GM23338 (cell line): Measurements from ENCODE around the gene PPP6R3. TPM values are rescaled to one million over a fixed set of nuclear protein-coding genes. Genes with fewer than 3 reads are reported as not detected.
"Not testable (repeated sequence)": the region's sequence is repeated elsewhere in the genome, so short reads cannot be mapped to it uniquely, and the experiment has no call there.

Source experiments
- ATAC-seq: fragments of 200-7000 bp; cut with Tn5 transposase; 3 replicates; pipeline ENCODE4 v1.9.1; 2020
- DNase-seq: peaks from one replicate; pipeline ENCODE4 v3.0.0-alpha.2; 2015; ENCODE audit warnings: low spot score
- H2AFZ ChIP-seq: fragments of 200-600 bp; sonication (generic); 2 replicates; pipeline ENCODE4 v1.8.0; 2016; ENCODE audit warnings: antibody characterized with exemption, mild to moderate bottlenecking, moderate library complexity
- H3F3A ChIP-seq: fragments of 200-600 bp; sonication (generic); replicated peaks from 2 replicates; pipeline ENCODE4 v1.8.0; 2017; ENCODE audit warnings: antibody characterized with exemption, mixed run types, low read depth
- H3K27ac ChIP-seq: fragments of 200-600 bp; sonication (generic); 2 replicates; pipeline ENCODE4 v1.6.1; 2016; ENCODE audit warnings: low read depth
- H3K27me3 ChIP-seq: fragments of 200-600 bp; sonication (generic); 2 replicates; pipeline ENCODE4 v1.8.0; 2016; ENCODE audit warnings: mild to moderate bottlenecking, mixed run types, moderate library complexity; ENCODE audit not compliant: insufficient read depth
- H3K36me3 ChIP-seq: fragments of 200-600 bp; sonication (generic); 2 replicates; pipeline ENCODE4 v1.8.0; 2016; ENCODE audit warnings: mild to moderate bottlenecking; ENCODE audit not compliant: insufficient read depth
- H3K4me1 ChIP-seq: fragments of 200-600 bp; sonication (generic); 2 replicates; pipeline ENCODE4 v1.8.0; 2016; ENCODE audit warnings: mild to moderate bottlenecking, moderate library complexity; ENCODE audit not compliant: insufficient read depth
- H3K4me2 ChIP-seq: fragments of 200-600 bp; sonication (generic); 2 replicates; pipeline ENCODE4 v1.7.1; 2017; ENCODE audit warnings: mixed run types
- H3K4me3 ChIP-seq: fragments of 200-600 bp; sonication (generic); 2 replicates; pipeline ENCODE4 v1.6.1; 2016; ENCODE audit warnings: mixed run types
- H3K79me2 ChIP-seq: fragments of 200-600 bp; sonication (generic); replicated peaks from 2 replicates; pipeline ENCODE4 v1.8.0; 2017; ENCODE audit warnings: mild to moderate bottlenecking; ENCODE audit not compliant: insufficient read depth
- H3K9me2 ChIP-seq: fragments of 200-600 bp; sonication (generic); 2 replicates; pipeline ENCODE4 v1.8.0; 2017; ENCODE audit not compliant: insufficient read depth
- H4K20me1 ChIP-seq: fragments of 200-600 bp; sonication (generic); replicated peaks from 2 replicates; pipeline ENCODE4 v1.8.0; 2017; ENCODE audit warnings: mild to moderate bottlenecking; ENCODE audit not compliant: insufficient read depth
- H3K27ac Mint-ChIP-seq: 2 replicates; pipeline ENCODE4 v1.8.0; 2020; ENCODE audit warnings: inconsistent platforms, mild to moderate bottlenecking, moderate library complexity, mixed read lengths
- H3K27me3 Mint-ChIP-seq: 3 replicates; pipeline ENCODE4 v1.8.0; 2022; ENCODE audit warnings: low read depth, mild to moderate bottlenecking, moderate library complexity, mixed read lengths, inconsistent platforms; ENCODE audit not compliant: insufficient read depth, poor library complexity
- H3K36me3 Mint-ChIP-seq: 3 replicates; pipeline ENCODE4 v1.8.0; 2021; ENCODE audit warnings: low read depth, mild to moderate bottlenecking, inconsistent platforms, moderate library complexity, mixed read lengths
- H3K4me1 Mint-ChIP-seq: 3 replicates; pipeline ENCODE4 v1.8.0; 2020; ENCODE audit warnings: mild to moderate bottlenecking, inconsistent platforms, mixed read lengths
- H3K4me3 Mint-ChIP-seq: 3 replicates; pipeline ENCODE4 v1.8.0; 2021; ENCODE audit warnings: moderate library complexity, mild to moderate bottlenecking, inconsistent platforms, mixed read lengths
- H3K9me3 Mint-ChIP-seq: 3 replicates; pipeline ENCODE4 v1.8.0; 2020; ENCODE audit warnings: moderate library complexity, mild to moderate bottlenecking, inconsistent platforms, mixed read lengths
- CTCF ChIP-seq, 2 experiments: fragments of 200-600 bp in 1 of 2; sonication (generic) in 1 of 2; conservative IDR thresholded peaks; 2 replicates each; pipeline versions ENCODE4 v1.5.1 to v1.6.1; 2016 to 2017; ENCODE audit warnings: antibody characterized with exemption in 2 of 2, low read depth in 2 of 2, mild to moderate bottlenecking in 2 of 2, moderate library complexity in 1 of 2
- ZNF114 ChIP-seq: fragments of 250-450 bp; sonication (Bioruptor Pico); IDR thresholded peaks from 2 replicates; pipeline ENCODE4 v1.5.0; 2020; ENCODE audit warnings: mild to moderate bottlenecking, moderate library complexity
- ZNF462 ChIP-seq: fragments of 250-450 bp; sonication (Bioruptor Pico); IDR thresholded peaks from 2 replicates; pipeline ENCODE4 v1.5.0; 2020; ENCODE audit warnings: mild to moderate bottlenecking, moderate library complexity
- polyA plus RNA-seq: library from polyadenylated mRNA; unstranded; fragments of >200 nt; fragmentation: Nextera tagmentation; extraction: Ambion mirVana; gene quantifications from 2 replicates; pipeline ENCODE4 v1.2.1, GENCODE V29; 2016
- total RNA-seq: library from RNA; depleted of rRNA; stranded (reverse); fragments of >200 nt; shearing (Covaris generic); gene quantifications from 2 replicates; pipeline ENCODE4 v1.2.3, GENCODE V29; 2014

Gene PPP6R3
- total and polyA plus RNA-seq, 2 experiments from 2014 or later = 170 to 268 TPM

GRCh38 chr11:68433541-68433940 is 27.0 kb upstream of the PPP6R3 start:
- no peaks in the 10 kb centered on the region for H3K4me1 ChIP-seq
- H3K9me2 ChIP-seq = no peaks in the 10 kb centered on the region
- H3K27ac Mint-ChIP-seq = no peak overlapping the region
- no peak overlapping the region for H3K4me2 ChIP-seq
- no peaks in the 10 kb centered on the region for H3F3A ChIP-seq
- peaks cover 14% of the 10 kb centered on the region for H3K9me3 Mint-ChIP-seq
- DNase-seq (no peak), ATAC-seq (no peak)
- no peak overlapping the region for H2AFZ ChIP-seq
- H3K27me3 ChIP-seq = no peaks in the 10 kb centered on the region
- peaks cover 6% of the 10 kb centered on the region; the same call in 1 of the 2 replicates for H3K36me3 ChIP-seq
- H3K27ac ChIP-seq = no peak overlapping the region
- peaks cover 25% of the 10 kb centered on the region for H3K36me3 Mint-ChIP-seq
- H4K20me1 ChIP-seq = no peaks in the 10 kb centered on the region; the same call in 1 of the 2 replicates
- TF ChIP-seq ZNF462 (CRISPR knock-in tag) (no peak), ZNF114 (CRISPR knock-in tag) (no peak), CTCF (conservative IDR thresholded peaks at IDR 0.05; ENCODE audit: low read depth in 2 of 2) (no peak)
- no peak overlapping the region for H3K4me3 ChIP-seq
- no peak overlapping the region for H3K4me3 Mint-ChIP-seq
- H3K4me1 Mint-ChIP-seq = no peaks in the 10 kb centered on the region
- H3K27me3 Mint-ChIP-seq = peaks cover 17% of the 10 kb centered on the region
- no peaks in the 10 kb centered on the region for H3K79me2 ChIP-seq

- not testable (repeated sequence) for H3K4me3 ChIP-seq, H2AFZ ChIP-seq, H3K4me2 ChIP-seq, H3K4me1 ChIP-seq, H3K4me1 Mint-ChIP-seq, H3K36me3 ChIP-seq, DNase-seq, H4K20me1 ChIP-seq, H3F3A ChIP-seq, H3K4me3 Mint-ChIP-seq, H3K9me2 ChIP-seq, H3K27ac Mint-ChIP-seq, H3K27ac ChIP-seq, H3K79me2 ChIP-seq, H3K27me3 ChIP-seq, ATAC-seq
- H3K27me3 Mint-ChIP-seq = peaks cover 18% of the 10 kb centered on the region
- peaks cover 20% of the 10 kb centered on the region for H3K36me3 Mint-ChIP-seq
- peaks cover 10% of the 10 kb centered on the region for H3K9me3 Mint-ChIP-seq
Measured at GRCh38 chr11:68434159-68434558, 26.4 kb upstream of the PPP6R3 start.
